ENCODE data around the gene RACGAP1.

Gene RACGAP1

GRCh38 chr12:49984476-49985359, 40.6 kb downstream of the RACGAP1 start:
- DNase-seq = no peak

DNA sequence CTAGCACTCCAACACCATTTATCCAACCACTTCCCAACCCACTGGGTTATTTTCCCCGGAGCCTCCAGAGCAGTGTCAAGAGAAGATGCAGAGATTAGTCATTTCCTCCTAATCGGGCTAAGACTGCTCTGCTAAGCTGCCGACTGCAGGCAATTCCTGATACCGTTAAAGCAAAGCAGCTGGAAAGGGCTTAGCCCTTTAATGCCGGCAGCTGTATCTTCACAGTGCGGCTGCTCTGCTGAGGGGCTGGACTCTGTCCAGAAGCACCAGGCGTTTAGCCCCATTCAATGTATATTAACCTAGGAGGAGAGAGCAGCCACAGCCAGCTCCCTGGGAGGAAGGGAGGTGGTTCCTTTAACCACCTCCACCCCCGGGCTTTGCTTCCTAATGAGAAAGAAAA, 41.4 kb downstream of the RACGAP1 start:
- DNase-seq = no peak

GRCh38 chr12:49982246-49983087, 42.8 kb downstream of the RACGAP1 start:
- no peak for DNase-seq

DNA sequence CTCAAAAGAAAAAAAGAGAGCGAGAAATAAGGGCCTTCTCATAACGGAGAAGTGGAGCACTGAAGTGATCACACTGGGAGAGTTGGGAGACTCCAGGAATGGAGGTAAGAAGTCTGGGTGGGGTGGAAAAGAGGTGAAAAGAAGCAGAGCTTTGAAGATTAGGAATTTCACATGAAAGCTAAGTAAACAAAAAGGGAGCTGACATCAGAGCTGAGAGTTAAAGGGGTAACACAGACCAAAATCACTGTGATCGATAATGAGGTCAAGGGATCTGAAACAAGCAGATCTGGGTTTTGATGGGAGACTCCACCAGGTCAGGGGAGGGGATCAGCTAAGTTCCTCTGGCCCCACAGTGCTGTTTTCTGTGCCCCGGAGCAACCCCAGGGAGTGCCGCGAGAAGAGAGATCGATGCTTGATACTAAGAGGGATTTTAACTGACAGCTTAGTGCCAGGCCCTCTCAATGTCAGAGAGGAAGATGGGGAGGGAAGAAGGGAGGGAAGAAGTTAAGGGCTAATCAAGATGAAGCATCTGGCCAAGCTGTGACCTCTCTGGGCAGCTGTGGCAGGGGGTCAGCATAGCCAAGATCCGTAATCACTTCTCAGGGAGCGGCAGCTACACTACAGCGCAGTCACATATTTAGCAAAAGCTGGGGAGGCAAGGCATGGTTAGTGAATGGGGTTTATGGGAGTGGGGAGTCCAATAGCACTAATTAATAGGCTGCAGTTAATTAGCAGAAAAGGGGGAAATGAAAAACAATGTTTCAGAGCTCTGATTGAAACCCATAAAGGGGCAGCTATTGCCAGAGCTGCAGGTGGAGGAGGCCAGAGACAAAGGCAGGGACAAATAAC, 44.6 kb downstream of the RACGAP1 start:
- DNase-seq = no peak

DNA sequence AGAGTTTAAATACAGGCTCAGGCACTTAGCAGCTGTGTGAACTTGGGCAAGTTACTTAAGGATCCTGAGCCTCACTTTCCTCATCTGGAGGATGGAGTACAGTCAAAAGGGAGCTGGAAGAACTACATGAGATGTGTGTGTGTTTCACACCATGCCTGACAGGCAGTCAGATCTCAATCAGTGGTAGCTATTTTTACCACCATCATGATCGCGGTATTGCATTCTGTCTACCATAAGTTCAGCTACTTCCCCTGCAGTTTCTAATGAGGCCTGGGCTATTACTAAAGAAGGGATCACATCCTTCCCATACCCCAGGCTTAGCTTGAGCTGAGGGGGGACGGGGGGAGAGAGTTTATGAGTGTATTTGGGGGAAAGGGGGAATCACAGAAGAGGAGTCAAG, 45.5 kb downstream of the RACGAP1 start:
- no peak for DNase-seq

GRCh38 chr12:49979016-49979586, 46.2 kb downstream of the RACGAP1 start:
- peak; percentile 65 for DNase-seq

DNA sequence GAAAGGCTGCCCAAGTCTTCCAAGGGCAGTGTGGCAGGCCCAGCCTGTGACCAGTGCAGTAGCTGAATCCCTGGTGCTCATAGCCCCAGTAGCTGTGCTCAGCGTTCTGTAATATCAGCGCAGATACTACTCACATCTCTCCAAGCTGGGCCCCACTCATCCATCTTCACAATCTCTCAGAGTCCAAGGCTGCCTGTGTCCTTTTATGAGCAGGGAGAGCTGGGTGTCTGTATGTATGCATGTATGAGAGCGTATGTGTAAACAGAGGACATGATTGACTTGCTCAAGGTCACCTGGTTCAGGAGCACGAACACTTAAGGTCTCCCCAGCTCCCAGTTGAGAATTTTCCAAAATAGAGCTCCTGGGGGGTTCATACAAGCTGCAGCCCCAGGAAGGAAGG, 47.2 kb downstream of the RACGAP1 start:
- DNase-seq = no peak

DNA sequence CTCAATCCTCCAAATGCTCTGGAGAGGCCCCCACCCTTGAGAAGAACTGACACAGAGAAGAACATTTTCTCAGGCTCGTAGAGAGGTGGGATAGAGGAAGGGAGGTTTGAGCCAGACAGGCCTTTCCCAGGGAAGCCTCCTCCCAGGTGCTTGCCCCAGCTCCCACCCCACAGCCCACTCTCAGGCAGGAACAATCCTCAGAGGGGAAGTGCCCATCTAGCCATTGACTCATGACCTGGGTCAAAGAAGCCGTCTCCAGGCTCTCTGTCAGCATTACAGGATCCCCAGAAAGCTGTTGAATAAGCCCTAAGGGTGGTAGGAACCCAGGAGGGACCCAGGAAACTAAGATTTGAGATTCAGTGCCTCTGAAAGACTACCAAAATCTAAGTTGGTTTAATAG, 48.7 kb downstream of the RACGAP1 start:
- no peak for DNase-seq

DNA sequence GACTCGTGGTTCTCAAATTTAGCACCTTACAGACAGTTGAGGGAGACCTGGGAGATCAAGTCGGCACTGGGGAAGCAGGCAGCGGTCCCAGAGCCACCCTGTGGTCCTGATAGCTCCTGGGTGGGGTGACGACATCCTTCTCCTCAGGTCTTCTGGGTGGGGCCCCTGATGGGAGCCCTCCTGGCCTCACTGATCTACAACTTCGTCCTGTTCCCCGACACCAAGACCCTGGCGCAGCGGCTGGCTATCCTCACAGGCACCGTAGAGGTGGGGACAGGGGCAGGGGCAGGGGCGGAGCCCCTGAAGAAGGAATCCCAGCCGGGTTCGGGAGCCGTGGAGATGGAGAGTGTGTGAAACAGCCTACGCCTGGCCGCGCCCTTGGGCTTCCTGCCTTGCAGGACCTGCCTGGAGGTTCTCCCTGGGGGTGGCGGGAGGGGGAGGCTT, 50.0 kb downstream of the RACGAP1 start:
- no peak for DNase-seq

DNA sequence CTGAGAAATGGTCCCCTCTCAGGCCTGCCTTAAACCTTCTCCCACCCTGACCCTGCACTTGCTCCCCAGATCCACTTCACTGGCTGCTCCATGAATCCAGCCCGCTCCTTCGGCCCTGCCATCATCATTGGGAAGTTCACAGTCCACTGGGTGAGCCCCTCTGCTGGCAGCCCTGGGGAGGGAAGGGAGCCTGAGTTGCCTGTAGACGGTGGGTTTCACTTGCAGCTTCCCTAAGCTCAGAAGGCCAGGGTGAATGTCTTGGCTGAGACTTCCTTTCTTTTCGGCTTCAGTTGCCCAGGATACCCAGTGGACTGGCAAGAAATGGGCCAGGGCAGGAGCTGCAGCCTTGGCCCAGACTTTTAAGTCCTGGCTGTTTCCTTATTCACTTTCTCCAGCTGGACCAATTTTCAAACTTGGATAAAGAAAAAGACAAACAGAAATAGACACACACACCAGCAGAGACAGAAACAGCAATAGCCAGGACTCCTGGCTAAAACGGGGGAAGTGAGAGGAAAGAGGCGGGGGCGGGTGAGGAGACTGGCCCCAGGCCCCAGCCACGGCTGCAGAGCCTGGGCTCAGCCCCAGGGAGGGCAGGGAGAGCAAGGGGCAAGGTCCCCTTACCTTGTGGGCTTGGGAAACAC, 50.5 kb downstream of the RACGAP1 start:
- no peak for DNase-seq

- DNase-seq = peak; percentile 64
Observed at GRCh38 chr12:49974231-49974675, 51.0 kb downstream of the RACGAP1 start.

- DNase-seq = no peak
Observed at GRCh38 chr12:49973361-49973830, 51.9 kb downstream of the RACGAP1 start.

DNA sequence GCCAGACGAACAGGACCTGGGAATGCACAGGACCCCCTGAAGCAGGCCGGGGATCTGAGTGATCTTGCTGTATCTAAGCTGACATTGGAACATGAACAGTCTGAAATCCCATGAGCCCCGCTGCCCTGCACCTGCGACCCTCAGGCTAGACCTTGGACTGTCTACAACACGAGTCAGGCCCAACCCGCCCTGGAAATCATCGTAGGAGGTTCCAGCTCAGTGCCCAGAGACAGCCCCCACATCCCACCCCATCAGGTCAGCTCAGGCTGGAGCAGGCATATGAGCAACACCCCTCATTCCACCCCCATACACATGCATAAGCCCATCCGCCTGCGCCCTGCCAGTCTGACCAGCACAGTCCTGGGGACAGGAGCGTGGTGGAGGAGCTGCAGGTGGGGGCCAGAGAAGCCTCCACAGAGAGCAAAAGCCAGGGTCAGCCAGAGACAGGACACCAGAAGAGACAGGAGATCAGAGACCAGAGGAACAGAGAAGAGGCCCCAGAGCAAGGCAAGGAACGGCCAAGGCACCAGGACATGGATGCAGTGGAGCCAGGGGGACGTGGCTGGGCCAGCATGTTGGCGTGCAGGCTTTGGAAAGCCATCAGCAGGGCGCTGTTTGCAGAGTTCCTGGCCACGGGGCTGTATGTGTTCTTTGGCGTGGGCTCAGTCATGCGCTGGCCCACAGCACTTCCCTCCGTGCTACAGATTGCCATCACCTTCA, 52.5 kb downstream of the RACGAP1 start, which contains the start of gene AQP6:
Gene AQP6, plus strand, starts transcription at position 307 of the 720 bp plus-strand sequence. Its CDS starts 227 bp downstream, at position 534.
- no peak for DNase-seq

- DNase-seq = no peak
Observed at GRCh38 chr12:49972129-49972528, 53.2 kb downstream of the RACGAP1 start.

- DNase-seq = no peak
Observed at GRCh38 chr12:49971141-49971540, 54.2 kb downstream of the RACGAP1 start.

- no peak for DNase-seq
Observed at GRCh38 chr12:49970658-49971057, 54.6 kb downstream of the RACGAP1 start.

DNA sequence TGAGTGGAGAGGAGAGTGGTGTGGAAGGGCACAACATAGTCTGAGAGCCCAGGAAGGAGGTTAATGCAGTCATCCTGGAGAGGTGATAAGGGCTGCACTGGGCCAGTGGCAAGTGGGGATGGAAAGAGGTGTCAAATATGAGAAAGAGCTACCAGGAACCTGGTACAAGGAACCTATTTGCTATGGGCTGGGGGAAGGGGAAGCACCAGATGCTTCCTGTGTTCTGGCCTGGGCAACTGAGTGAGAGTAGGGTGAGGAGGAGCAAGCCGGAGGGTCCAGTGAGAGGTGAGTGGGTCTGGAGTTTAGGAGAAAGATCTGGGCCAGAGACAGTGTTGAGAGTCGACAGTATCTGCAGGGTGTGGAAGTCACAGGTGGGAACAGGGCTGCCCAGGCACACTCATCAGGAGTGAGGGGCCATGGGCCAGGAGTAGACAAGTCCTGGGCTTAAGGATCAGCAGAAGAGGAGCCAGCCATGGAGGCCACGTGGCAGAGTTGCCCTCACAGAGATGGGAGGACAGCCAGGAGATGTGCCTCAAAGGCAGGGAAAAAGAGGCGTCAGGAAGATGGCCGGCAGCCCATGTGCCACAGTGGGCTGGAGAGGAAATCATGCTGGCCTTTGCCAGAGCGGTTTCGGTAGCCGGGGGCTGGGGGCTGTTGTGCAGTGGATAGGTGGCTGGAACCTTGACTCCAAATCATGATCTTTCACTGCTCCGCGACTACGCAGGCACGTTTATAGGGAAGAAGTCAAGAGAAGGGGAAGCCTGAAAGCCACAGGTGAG, 55.5 kb downstream of the RACGAP1 start:
- no peak for DNase-seq

- DNase-seq = no peak
Observed at GRCh38 chr12:49969027-49969426, 56.3 kb downstream of the RACGAP1 start.

DNA sequence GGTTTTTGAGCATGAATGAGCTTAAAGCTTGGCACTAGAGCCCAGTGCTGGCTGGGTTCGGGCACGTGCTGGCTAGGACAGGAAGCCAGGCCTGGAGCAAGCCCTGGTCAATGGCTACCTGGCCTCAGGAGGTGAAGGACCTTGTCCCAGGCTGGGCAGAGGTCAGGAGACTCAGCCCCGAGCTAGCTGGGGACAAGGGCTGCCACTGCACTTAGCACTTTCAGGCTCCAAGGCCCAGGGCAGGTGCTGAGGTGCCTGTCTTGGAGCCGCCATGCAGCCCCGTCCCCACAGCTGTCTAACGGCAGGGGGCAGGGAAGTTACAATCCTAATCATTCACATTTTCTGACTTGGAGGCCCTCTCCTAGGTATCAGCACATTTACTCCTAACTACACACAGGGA, 56.8 kb downstream of the RACGAP1 start:
- no peak for DNase-seq

GRCh38 chr12:49967777-49968250, 57.5 kb downstream of the RACGAP1 start:
- no peak for DNase-seq

Measured in NCI-H146 (cell line).